HEK293 (cell line): ENCODE measurements around the gene CACNA1C.

Source experiments
- KLF1 ChIP-seq: fragments of 450-650 bp; formaldehyde crosslinking; IDR thresholded peaks from 2 replicates; pipeline ENCODE4 v1.5.1; 2016; ENCODE audit warnings: missing biosample characterization, missing genetic modification characterization
- MZF1 ChIP-seq: fragments of 450-650 bp; formaldehyde crosslinking; IDR thresholded peaks from 2 replicates; pipeline ENCODE4 v1.5.1; 2017; ENCODE audit warnings: missing biosample characterization, missing genetic modification characterization, borderline replicate concordance
- REST ChIP-seq: fragments of 450-650 bp; formaldehyde crosslinking; IDR thresholded peaks from 2 replicates; pipeline ENCODE4 v1.5.1; 2016; ENCODE audit warnings: missing biosample characterization, missing genetic modification characterization
- ZBTB7A ChIP-seq: fragments of 450-650 bp; formaldehyde crosslinking; IDR thresholded peaks from 2 replicates; pipeline ENCODE4 v1.5.1; 2016; ENCODE audit warnings: low read depth, missing biosample characterization, missing genetic modification characterization
- ZNF155 ChIP-seq: fragments of 450-650 bp; formaldehyde crosslinking; IDR thresholded peaks from 2 replicates; pipeline ENCODE4 v1.5.1; 2016; ENCODE audit warnings: missing biosample characterization, missing genetic modification characterization
- ZNF292 ChIP-seq: fragments of 450-650 bp; formaldehyde crosslinking; IDR thresholded peaks from 2 replicates; pipeline ENCODE4 v1.5.1; 2016; ENCODE audit warnings: low read depth, missing biosample characterization, missing genetic modification characterization, borderline replicate concordance
- ZNF624 ChIP-seq: fragments of 450-650 bp; formaldehyde crosslinking; IDR thresholded peaks from 2 replicates; pipeline ENCODE4 v1.5.1; 2017; ENCODE audit warnings: missing biosample characterization, missing genetic modification characterization
- TF ChIP-seq, protein P1 (sequence below): fragments of 450-650 bp; formaldehyde crosslinking; IDR thresholded peaks from 2 replicates; pipeline ENCODE4 v1.5.1; 2016; ENCODE audit warnings: missing biosample characterization, missing genetic modification characterization, low read depth

DNA sequence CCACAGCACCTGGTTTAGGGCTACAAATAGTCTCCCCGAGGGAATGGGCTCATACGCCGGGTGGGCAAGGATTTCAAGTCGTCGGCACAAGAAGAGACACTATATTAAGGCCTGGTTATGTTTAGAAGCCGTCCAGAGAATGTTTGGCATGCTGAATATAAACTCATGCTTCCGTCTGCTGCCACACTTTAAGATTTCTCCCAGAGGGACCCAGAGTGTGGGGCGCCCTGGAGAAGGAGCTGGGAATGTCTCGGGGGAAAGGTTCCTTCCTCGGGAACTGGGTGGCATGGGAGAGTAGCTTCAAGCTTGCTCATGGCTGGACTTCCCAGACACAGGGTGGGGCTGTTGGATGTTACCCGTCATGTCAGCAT is 295.7 kb downstream of the CACNA1C start:
- TF ChIP-seq ZNF624 (tag by site-specific recombination) (no peak), ZNF155 (tag by site-specific recombination) (no peak), ZBTB7A (tag by site-specific recombination) (no peak), ZNF292 (tag by site-specific recombination) (no peak), MZF1 (tag by site-specific recombination) (no peak), REST (tag by site-specific recombination) (no peak), KLF1 (tag by site-specific recombination) (no peak)
- TF ChIP-seq, protein P1, sequence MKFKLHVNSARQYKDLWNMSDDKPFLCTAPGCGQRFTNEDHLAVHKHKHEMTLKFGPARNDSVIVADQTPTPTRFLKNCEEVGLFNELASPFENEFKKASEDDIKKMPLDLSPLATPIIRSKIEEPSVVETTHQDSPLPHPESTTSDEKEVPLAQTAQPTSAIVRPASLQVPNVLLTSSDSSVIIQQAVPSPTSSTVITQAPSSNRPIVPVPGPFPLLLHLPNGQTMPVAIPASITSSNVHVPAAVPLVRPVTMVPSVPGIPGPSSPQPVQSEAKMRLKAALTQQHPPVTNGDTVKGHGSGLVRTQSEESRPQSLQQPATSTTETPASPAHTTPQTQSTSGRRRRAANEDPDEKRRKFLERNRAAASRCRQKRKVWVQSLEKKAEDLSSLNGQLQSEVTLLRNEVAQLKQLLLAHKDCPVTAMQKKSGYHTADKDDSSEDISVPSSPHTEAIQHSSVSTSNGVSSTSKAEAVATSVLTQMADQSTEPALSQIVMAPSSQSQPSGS (tag by site-specific recombination) = no peak
